Mesendoderm (in vitro differentiated cells): ENCODE data around the gene SYTL3.

Experiments used
- DNase-seq: peaks from one replicate; pipeline ENCODE4 v3.0.0; 2013
- H2AK5ac ChIP-seq: 2 replicates; pipeline ENCODE4 v1.6.1; 2013; ENCODE audit warnings: low read length, inconsistent platforms
- H2BK120ac ChIP-seq: 2 replicates; pipeline ENCODE4 v1.6.1; 2013; ENCODE audit warnings: low read depth, mild to moderate bottlenecking, low read length, moderate library complexity, mixed read lengths
- H2BK15ac ChIP-seq: replicated peaks from 2 replicates; pipeline ENCODE4 v1.6.1; 2013; ENCODE audit warnings: low read depth, mild to moderate bottlenecking, moderate library complexity
- H2BK5ac ChIP-seq: 2 replicates; pipeline ENCODE4 v1.6.1; 2013; ENCODE audit warnings: low read length, inconsistent platforms
- H3K18ac ChIP-seq: 2 replicates; pipeline ENCODE4 v1.6.1; 2013; ENCODE audit warnings: mild to moderate bottlenecking, low read length, mixed read lengths
- H3K23ac ChIP-seq: one replicate; pipeline ENCODE4 v1.6.1; 2013; ENCODE audit warnings: low read length
- H3K27ac ChIP-seq: 2 replicates; pipeline ENCODE4 v1.5.1; 2013; ENCODE audit warnings: low read depth, mild to moderate bottlenecking, inconsistent platforms, low read length, moderate library complexity
- H3K27me3 ChIP-seq: 2 replicates; pipeline ENCODE4 v1.6.1; 2013; ENCODE audit warnings: low read length, control low read depth, mild to moderate bottlenecking, inconsistent platforms; ENCODE audit not compliant: insufficient read depth, poor library complexity
- H3K36me3 ChIP-seq: 2 replicates; pipeline ENCODE4 v1.6.1; 2013; ENCODE audit warnings: low read length, inconsistent platforms; ENCODE audit not compliant: control insufficient read depth, insufficient read depth
- H3K4ac ChIP-seq: one replicate; pipeline ENCODE4 v1.6.1; 2013; ENCODE audit warnings: low read depth, mild to moderate bottlenecking, low read length, moderate library complexity
- H3K4me1 ChIP-seq: 2 replicates; pipeline ENCODE4 v1.6.1; 2013; ENCODE audit warnings: low read depth, low read length, inconsistent platforms; ENCODE audit not compliant: control insufficient read depth
- H3K4me2 ChIP-seq: 2 replicates; pipeline ENCODE4 v1.6.1; 2013; ENCODE audit warnings: low read length
- H3K4me3 ChIP-seq: 2 replicates; pipeline ENCODE4 v1.5.1; 2013; ENCODE audit warnings: mild to moderate bottlenecking, low read length
- H3K56ac ChIP-seq: one replicate; pipeline ENCODE4 v1.6.1; 2013; ENCODE audit warnings: low read length
- H3K79me1 ChIP-seq: 2 replicates; pipeline ENCODE4 v1.6.1; 2013; ENCODE audit warnings: low read length, inconsistent platforms
- H3K79me2 ChIP-seq: 2 replicates; pipeline ENCODE4 v1.6.1; 2013; ENCODE audit warnings: mild to moderate bottlenecking, low read length; ENCODE audit not compliant: control insufficient read depth, insufficient read depth
- H3K9ac ChIP-seq: 2 replicates; pipeline ENCODE4 v1.6.1; 2013; ENCODE audit warnings: low read length, inconsistent platforms
- H4K5ac ChIP-seq: one replicate; pipeline ENCODE4 v1.6.1; 2013; ENCODE audit warnings: low read length
- H4K8ac ChIP-seq: one replicate; pipeline ENCODE4 v1.6.1; 2013; ENCODE audit warnings: low read depth, mild to moderate bottlenecking, control low read depth, low read length, moderate library complexity
- WGBS: extraction: QIAGEN DNeasy Blood & Tissue Kit; methylation state at CpG from one replicate; pipeline ENCODE4 v1.1.7; 2013; ENCODE audit warnings: low lambda C conversion rate, missing lambda C conversion rate; ENCODE audit not compliant: insufficient coverage; ENCODE audit errors: extremely low coverage; 5-methylcytosine and 5-hydroxymethylcytosine counted together

The SYTL3 gene

DNA sequence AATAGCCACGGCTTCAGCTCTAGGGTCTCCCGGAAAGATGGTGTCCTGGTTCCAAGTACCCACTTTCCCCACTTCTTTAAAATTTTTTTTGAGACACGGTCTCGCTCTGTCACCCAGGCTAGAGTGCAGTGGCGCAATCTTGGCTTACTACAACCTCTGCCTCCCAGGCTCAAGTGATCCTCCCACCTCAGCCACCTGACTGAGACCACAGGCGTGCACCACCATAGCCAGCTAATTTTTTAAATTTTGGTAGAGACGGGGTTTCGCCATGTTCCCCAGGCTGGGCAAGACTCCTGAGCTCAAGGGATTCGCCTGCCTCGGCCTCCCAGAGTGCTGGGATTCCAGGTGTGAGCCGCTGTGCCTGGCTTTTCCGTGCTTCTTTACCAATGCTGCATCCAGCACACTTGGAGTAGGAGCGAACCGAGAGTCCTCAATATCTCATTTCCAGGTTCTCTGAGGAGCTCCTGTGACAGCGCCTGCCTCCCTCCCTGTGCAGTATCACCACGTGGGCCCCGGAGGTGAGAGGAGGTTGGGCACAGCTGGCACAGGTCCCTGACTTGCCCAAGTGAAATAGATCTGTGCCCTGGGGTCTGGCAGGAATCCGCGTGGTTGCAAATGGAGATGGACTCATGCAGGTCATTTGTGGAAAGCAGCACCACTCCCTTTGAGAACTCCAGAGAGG lies 132.0 kb downstream of the SYTL3 start:
- H3K4me1 ChIP-seq, result peaks cover 3% of the 10 kb centered on the region
- no peak overlapping the region for H2AK5ac ChIP-seq
- H3K56ac ChIP-seq, result no peak overlapping the region
- no peak overlapping the region for H4K5ac ChIP-seq
- H3K4me3 ChIP-seq, result no peak overlapping the region
- H2BK120ac ChIP-seq, result no peak overlapping the region
- no peaks in the 10 kb centered on the region for H3K27me3 ChIP-seq
- WGBS, result no CpG with 5 or more reads among the region's 19 CpGs
- no peak overlapping the region for H3K18ac ChIP-seq
- H2BK15ac ChIP-seq, result no peak overlapping the region
- peaks cover 24% of the 10 kb centered on the region for H3K79me2 ChIP-seq
- H3K36me3 ChIP-seq, result peaks cover 23% of the 10 kb centered on the region
- no peak overlapping the region for H3K27ac ChIP-seq
- no peak overlapping the region for H4K8ac ChIP-seq
- H3K4me2 ChIP-seq, result no peak overlapping the region
- peaks cover 24% of the 10 kb centered on the region for H3K79me1 ChIP-seq
- H2BK5ac ChIP-seq, result no peak overlapping the region
- no peak overlapping the region for H3K23ac ChIP-seq
- DNase-seq, result no peak
- H3K4ac ChIP-seq, result no peak overlapping the region
- H3K9ac ChIP-seq, result no peak overlapping the region

DNA sequence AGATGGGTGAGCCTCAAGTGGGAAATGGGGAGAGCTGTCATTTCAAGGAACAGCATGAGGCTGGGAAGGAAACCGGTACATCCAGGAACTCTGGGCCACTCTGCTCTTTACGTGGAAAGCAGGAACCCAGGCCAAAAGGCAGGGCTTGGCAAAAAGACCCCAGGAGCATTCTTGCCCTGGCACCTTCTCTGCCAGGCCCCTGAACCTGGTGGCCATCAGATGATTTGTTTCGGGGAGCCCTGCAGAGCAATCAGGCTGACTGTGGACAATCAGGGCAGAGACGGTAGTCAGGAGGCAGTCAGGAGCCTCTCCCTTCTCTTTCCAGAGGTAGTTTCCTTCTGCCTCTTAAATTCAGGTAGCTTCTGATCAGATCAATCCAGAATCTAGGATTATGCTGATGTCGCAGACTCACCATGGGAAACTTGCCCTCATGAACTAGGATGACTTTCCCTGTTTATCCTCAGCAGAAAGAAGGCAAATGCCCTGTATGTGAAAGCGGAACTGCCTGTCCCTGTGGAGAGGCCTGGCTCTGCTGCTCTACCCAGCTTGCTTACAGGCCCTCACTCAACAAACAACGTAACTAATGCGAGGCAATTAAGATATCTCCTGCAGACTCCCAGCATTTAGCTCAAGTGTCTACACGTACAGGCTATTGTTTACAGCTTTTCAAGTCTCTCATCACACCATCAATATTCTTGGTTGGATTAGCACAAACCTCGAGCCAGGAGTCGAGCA lies 132.7 kb downstream of the SYTL3 start:
- peaks cover 22% of the 10 kb centered on the region for H3K79me1 ChIP-seq
- H3K27me3 ChIP-seq, result no peaks in the 10 kb centered on the region
- H2BK120ac ChIP-seq, result no peak overlapping the region
- H3K27ac ChIP-seq, result no peak overlapping the region
- H4K5ac ChIP-seq, result no peak overlapping the region
- no CpG with 5 or more reads among the region's 11 CpGs for WGBS
- H3K4me3 ChIP-seq, result no peak overlapping the region
- H3K4me1 ChIP-seq, result peaks cover 3% of the 10 kb centered on the region
- no peak overlapping the region for H2BK15ac ChIP-seq
- H3K4me2 ChIP-seq, result no peak overlapping the region
- no peak overlapping the region for H3K18ac ChIP-seq
- H2AK5ac ChIP-seq, result no peak overlapping the region
- no peak overlapping the region for H4K8ac ChIP-seq
- H3K9ac ChIP-seq, result no peak overlapping the region
- no peak overlapping the region for H2BK5ac ChIP-seq
- DNase-seq, result no peak
- H3K4ac ChIP-seq, result no peak overlapping the region
- H3K56ac ChIP-seq, result no peak overlapping the region
- H3K79me2 ChIP-seq, result peaks cover 26% of the 10 kb centered on the region
- no peak overlapping the region for H3K23ac ChIP-seq
- peaks cover 25% of the 10 kb centered on the region for H3K36me3 ChIP-seq

GRCh38 chr6:158783167-158783450 lies 133.3 kb downstream of the SYTL3 start:
- Histone ChIP-seq H3K18ac (no peak overlapping the region), H3K9ac (no peak overlapping the region), H4K8ac (no peak overlapping the region), H3K23ac (no peak overlapping the region), H2BK5ac (no peak overlapping the region), H2AK5ac (no peak overlapping the region), H3K79me1 (peaks cover 20% of the 10 kb centered on the region), H3K4ac (no peak overlapping the region), H2BK15ac (no peak overlapping the region), H3K27me3 (no peaks in the 10 kb centered on the region), H3K79me2 (peaks cover 21% of the 10 kb centered on the region), H3K4me3 (no peak overlapping the region), H3K56ac (no peak overlapping the region), H3K36me3 (peaks cover 23% of the 10 kb centered on the region), H2BK120ac (no peak overlapping the region), H3K4me2 (no peak overlapping the region), H4K5ac (no peak overlapping the region), H3K27ac (no peak overlapping the region), H3K4me1 (peaks cover 3% of the 10 kb centered on the region)
- DNase-seq, result no peak
- WGBS, result no CpG with 5 or more reads among the region's 4 CpGs

GRCh38 chr6:158783851-158784250 lies 134.0 kb downstream of the SYTL3 start:
- no peak overlapping the region for H4K8ac ChIP-seq
- H3K9ac ChIP-seq, result no peak overlapping the region
- DNase-seq, result no peak
- no peak overlapping the region for H3K4me2 ChIP-seq
- H2BK120ac ChIP-seq, result no peak overlapping the region
- H4K5ac ChIP-seq, result no peak overlapping the region
- H3K4me1 ChIP-seq, result no peaks in the 10 kb centered on the region
- WGBS, result no CpG with 5 or more reads among the region's 5 CpGs
- no peak overlapping the region for H2BK15ac ChIP-seq
- no peak overlapping the region for H3K23ac ChIP-seq
- H3K27me3 ChIP-seq, result no peaks in the 10 kb centered on the region
- H3K79me2 ChIP-seq, result peaks cover 22% of the 10 kb centered on the region
- no peak overlapping the region for H2BK5ac ChIP-seq
- H3K36me3 ChIP-seq, result peaks cover 26% of the 10 kb centered on the region
- H3K56ac ChIP-seq, result no peak overlapping the region
- no peak overlapping the region for H3K18ac ChIP-seq
- peaks cover 20% of the 10 kb centered on the region for H3K79me1 ChIP-seq
- no peak overlapping the region for H3K27ac ChIP-seq
- no peak overlapping the region for H3K4me3 ChIP-seq
- no peak overlapping the region for H2AK5ac ChIP-seq
- no peak overlapping the region for H3K4ac ChIP-seq

DNA sequence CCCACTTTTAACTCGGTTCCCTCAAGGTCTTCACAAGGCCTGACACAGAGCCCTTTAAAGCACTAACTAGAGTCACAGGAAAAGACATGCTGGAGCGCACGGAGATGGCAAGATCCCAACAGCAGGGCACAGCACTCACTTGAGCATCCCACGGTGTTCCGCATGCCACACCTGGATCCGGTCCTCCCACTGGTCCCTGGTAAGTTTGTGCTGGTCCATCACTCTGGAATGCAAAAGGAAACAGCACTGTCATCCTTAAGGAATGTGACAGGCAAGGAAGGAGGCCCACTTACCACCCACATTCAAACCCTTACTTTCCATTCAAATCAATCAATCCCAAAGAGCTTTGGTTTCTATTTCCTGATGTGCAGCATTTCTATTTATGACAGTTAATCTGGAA lies 134.7 kb downstream of the SYTL3 start:
- Histone ChIP-seq H3K4me2 (no peak overlapping the region), H3K23ac (no peak overlapping the region), H3K79me1 (peaks cover 23% of the 10 kb centered on the region), H3K4me3 (no peak overlapping the region), H2BK5ac (no peak overlapping the region), H3K18ac (no peak overlapping the region), H4K8ac (no peak overlapping the region), H3K27ac (no peak overlapping the region), H2BK15ac (no peak overlapping the region), H2BK120ac (no peak overlapping the region), H3K27me3 (no peaks in the 10 kb centered on the region), H3K56ac (no peak overlapping the region), H3K36me3 (peaks cover 26% of the 10 kb centered on the region), H4K5ac (no peak overlapping the region), H3K9ac (no peak overlapping the region), H3K79me2 (peaks cover 26% of the 10 kb centered on the region), H2AK5ac (no peak overlapping the region), H3K4me1 (no peaks in the 10 kb centered on the region), H3K4ac (no peak overlapping the region)
- peak; percentile 84 for DNase-seq
- WGBS, result no CpG with 5 or more reads among the region's 6 CpGs
